Measurements from ENCODE around the gene NUBPL.
"Not testable (repeated sequence)": the region's sequence is repeated elsewhere in the genome, so short reads cannot be mapped to it uniquely, and the experiment has no call there.

NUBPL gene

DNA sequence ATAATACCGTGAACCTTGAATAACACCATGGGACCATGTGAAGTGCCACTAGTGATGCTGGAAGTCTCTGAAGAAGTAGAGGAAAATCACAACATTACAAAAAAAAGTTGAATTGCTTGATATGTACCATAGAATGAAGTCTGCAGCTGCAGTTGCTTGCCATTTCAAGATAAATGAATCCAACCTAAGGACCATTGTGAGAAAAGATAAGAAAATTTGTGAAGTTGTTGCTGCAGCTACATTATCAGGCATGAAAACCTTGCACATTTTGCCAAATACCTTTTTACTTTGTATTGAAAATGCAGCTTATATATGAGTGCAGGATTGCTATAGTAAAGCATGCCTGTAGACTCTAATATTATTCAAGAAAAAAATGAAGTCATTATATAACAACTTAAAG lies 126.5 kb downstream of the NUBPL start:
- FAIRE-seq (no peak), DNase-seq (ENCODE audit: insufficient read length, low spot score) (no peak)
- TF ChIP-seq POLR2AphosphoS5 (IDR thresholded peaks at IDR 0.05; ENCODE audit: low read depth, low read length) (no peak), TAF1 (IDR thresholded peaks at IDR 0.05; ENCODE audit: low read depth, low read length) (no peak), POLR2A (IDR thresholded peaks at IDR 0.05; ENCODE audit: low read depth, low read length) (no peak), POU2F2 (IDR thresholded peaks at IDR 0.05; ENCODE audit: low read depth, low read length) (no peak), PAX5 (IDR thresholded peaks at IDR 0.05; ENCODE audit: insufficient read depth, low read length, severe bottlenecking) (no peak), SPI1 (IDR thresholded peaks at IDR 0.05; ENCODE audit: low read depth, low read length) (no peak)

DNA sequence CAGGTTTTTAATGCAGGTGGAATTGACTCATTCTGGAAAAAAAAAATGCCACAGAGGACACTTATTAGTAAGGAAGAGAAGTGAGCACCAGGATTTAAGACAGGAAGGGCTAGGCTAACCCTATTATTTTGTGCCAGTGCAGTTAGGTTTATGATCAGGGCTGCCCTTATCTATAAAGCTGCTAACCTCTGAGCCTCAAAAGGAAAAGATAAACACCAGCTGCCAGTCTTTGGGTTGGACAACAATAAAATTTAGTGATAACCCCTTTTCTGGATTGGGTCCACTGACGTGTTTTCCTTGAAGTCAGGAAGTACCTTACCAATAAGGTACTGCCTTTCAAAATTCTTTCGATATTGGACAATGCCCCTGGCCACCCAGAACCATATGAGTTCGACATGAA lies 128.9 kb downstream of the NUBPL start:
- TF ChIP-seq POLR2A (IDR thresholded peaks at IDR 0.05; ENCODE audit: low read depth, low read length), result no peak
- no peak for TF ChIP-seq PAX5 (IDR thresholded peaks at IDR 0.05; ENCODE audit: insufficient read depth, low read length, severe bottlenecking)
- TF ChIP-seq TAF1 (IDR thresholded peaks at IDR 0.05; ENCODE audit: low read depth, low read length), result no peak
- no peak for TF ChIP-seq SPI1 (IDR thresholded peaks at IDR 0.05; ENCODE audit: low read depth, low read length)
- no peak for TF ChIP-seq POLR2AphosphoS5 (IDR thresholded peaks at IDR 0.05; ENCODE audit: low read depth, low read length)
- TF ChIP-seq POU2F2 (IDR thresholded peaks at IDR 0.05; ENCODE audit: low read depth, low read length), result no peak
- DNase-seq (ENCODE audit: insufficient read length, low spot score) (no peak), FAIRE-seq (no peak)

DNA sequence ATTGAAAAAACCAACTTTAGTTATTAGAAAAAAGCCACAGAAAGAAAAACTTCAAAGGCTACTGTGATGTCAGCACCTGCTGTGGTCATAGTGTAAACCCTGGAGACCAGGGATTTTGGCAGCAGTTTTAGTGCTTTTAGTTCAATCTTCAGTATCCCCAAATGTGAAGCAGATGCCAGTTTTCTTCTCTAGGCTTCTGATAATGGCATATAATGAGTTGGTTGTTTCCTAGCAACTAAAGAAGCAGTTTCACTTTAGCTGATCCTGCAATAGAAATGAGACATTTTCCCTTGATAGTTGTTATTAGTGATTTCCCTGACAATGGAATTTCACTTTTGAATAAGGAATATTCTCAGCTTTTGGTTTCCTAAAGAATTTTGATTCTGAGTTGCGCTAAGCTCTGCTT lies 131.2 kb downstream of the NUBPL start:
- TF ChIP-seq POU2F2 (IDR thresholded peaks at IDR 0.05; ENCODE audit: low read depth, low read length), result no peak
- no peak for TF ChIP-seq POLR2AphosphoS5 (IDR thresholded peaks at IDR 0.05; ENCODE audit: low read depth, low read length)
- no peak for TF ChIP-seq SPI1 (IDR thresholded peaks at IDR 0.05; ENCODE audit: low read depth, low read length)
- no peak for TF ChIP-seq PAX5 (IDR thresholded peaks at IDR 0.05; ENCODE audit: insufficient read depth, low read length, severe bottlenecking)
- TF ChIP-seq TAF1 (IDR thresholded peaks at IDR 0.05; ENCODE audit: low read depth, low read length), result no peak
- FAIRE-seq (no peak), DNase-seq (ENCODE audit: insufficient read length, low spot score) (no peak)

DNA sequence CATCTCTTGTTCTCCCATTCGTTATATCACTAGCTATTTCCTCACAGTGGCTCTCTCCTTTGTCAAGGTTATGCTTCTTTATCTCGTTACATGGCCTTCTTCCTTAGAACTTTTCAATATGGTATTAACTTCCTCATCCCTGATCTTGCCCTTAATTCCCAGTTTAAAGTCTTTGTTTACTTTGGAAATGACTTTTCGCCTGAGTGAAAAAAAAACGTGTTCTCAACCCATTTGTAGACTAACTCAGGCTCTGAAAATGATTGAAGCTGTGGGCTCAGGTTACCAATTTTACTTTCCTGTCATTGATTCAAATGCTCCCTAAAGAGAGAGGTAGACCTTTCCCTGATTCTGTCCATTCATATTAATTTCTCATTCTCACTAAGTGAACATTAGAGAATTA lies 135.2 kb downstream of the NUBPL start:
- FAIRE-seq (no peak), DNase-seq (ENCODE audit: insufficient read length, low spot score) (no peak)
- TF ChIP-seq PAX5 (IDR thresholded peaks at IDR 0.05; ENCODE audit: insufficient read depth, low read length, severe bottlenecking) (no peak), POLR2AphosphoS5 (IDR thresholded peaks at IDR 0.05; ENCODE audit: low read depth, low read length) (no peak), POLR2A (IDR thresholded peaks at IDR 0.05; ENCODE audit: low read depth, low read length) (no peak), POU2F2 (IDR thresholded peaks at IDR 0.05; ENCODE audit: low read depth, low read length) (no peak), TAF1 (IDR thresholded peaks at IDR 0.05; ENCODE audit: low read depth, low read length) (no peak), SPI1 (IDR thresholded peaks at IDR 0.05; ENCODE audit: low read depth, low read length) (no peak)

DNA sequence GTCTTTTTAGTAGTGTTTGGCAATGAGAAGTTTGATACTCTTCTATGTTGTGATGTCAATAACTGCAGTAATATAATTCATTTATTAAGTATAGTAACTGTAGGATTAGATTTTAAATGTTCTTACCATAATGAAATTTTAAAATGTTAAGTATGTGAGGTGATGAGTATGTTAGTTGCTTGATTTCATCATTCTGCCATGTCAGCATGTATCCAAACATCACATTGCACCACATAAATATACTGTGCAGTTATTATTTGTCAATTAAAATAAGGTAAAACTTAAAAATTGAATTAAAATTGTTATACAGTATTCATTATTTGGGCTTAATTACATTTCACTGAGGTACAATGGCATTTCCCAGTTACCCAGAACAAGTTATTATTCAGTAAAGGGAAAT lies 138.6 kb downstream of the NUBPL start:
- TF ChIP-seq POLR2AphosphoS5 (IDR thresholded peaks at IDR 0.05; ENCODE audit: low read depth, low read length), result no peak
- no peak for TF ChIP-seq SPI1 (IDR thresholded peaks at IDR 0.05; ENCODE audit: low read depth, low read length)
- TF ChIP-seq POU2F2 (IDR thresholded peaks at IDR 0.05; ENCODE audit: low read depth, low read length), result no peak
- no peak for TF ChIP-seq POLR2A (IDR thresholded peaks at IDR 0.05; ENCODE audit: low read depth, low read length)
- no peak for TF ChIP-seq TAF1 (IDR thresholded peaks at IDR 0.05; ENCODE audit: low read depth, low read length)
- no peak for TF ChIP-seq PAX5 (IDR thresholded peaks at IDR 0.05; ENCODE audit: insufficient read depth, low read length, severe bottlenecking)
- DNase-seq (ENCODE audit: insufficient read length, low spot score), result no peak

DNA sequence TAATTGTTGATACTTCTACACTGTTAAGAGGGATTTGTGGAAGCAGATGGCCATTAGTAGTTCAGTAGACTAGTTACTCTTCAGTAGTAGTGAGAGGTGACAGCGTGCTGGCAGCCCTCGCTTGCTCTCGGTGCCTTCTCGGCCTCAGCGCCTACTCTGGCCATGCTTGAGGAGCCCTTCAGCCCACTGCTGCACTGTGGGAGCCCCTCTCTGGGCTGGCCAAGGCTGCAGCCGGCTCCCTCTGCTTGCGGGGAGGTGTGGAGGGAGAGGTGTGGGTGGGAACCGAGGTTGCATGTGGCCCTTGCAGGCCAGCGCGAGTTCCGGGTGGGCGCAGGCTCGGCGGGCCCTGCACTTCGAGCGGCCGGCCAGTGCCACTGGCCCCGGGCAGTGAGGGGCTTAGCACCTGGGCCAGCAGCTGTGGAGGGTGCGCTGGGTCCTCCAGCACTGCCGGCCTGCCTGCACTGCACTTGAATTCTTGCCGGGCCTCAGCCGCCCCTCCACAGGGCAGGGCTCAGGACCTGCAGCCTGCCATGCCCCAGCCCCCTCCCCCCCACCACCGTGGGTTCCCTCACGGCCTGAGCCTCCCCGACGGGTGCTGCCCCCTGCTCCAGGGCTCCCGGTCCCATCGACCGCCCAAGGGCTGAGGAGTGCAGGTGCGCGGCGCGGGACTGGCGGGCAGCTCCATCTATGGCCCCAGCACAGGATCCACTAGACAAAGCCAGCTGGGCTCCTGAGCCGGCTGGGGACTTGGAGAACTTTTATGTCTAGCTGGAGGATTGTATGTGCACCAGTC lies 139.3 kb downstream of the NUBPL start:
- DNase-seq (ENCODE audit: insufficient read length, low spot score) (no peak), FAIRE-seq (no peak)
- TF ChIP-seq POLR2AphosphoS5 (IDR thresholded peaks at IDR 0.05; ENCODE audit: low read depth, low read length) (no peak), TAF1 (IDR thresholded peaks at IDR 0.05; ENCODE audit: low read depth, low read length) (no peak), SPI1 (IDR thresholded peaks at IDR 0.05; ENCODE audit: low read depth, low read length) (no peak), POLR2A (IDR thresholded peaks at IDR 0.05; ENCODE audit: low read depth, low read length) (no peak), POU2F2 (IDR thresholded peaks at IDR 0.05; ENCODE audit: low read depth, low read length) (no peak), PAX5 (IDR thresholded peaks at IDR 0.05; ENCODE audit: insufficient read depth, low read length, severe bottlenecking) (no peak)

More for the DNA sequence above, 138.6 kb downstream of the NUBPL start:
- no peak for FAIRE-seq

DNA sequence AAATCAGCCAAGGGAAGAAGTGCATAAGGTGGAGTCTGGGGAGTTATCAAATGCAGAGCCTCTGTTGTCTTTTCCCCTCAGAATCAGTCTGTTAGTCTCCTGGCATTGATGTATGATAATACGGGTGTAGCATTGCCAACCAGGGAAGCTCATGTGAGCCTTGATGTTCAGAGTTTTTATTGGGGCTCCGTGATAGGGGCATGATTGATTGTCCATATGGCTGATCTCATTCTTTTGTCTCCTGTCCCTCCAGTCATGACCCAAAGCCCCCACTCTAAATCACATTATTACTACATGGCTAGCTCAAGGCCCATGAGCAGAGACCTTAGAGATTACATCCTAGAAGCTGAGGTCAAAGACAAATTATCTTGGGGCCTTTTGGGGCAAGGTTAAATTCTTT lies 140.9 kb downstream of the NUBPL start:
- no peak for FAIRE-seq
- DNase-seq (ENCODE audit: insufficient read length, low spot score), result no peak
- TF ChIP-seq SPI1 (IDR thresholded peaks at IDR 0.05; ENCODE audit: low read depth, low read length), result no peak
- no peak for TF ChIP-seq POLR2A (IDR thresholded peaks at IDR 0.05; ENCODE audit: low read depth, low read length)
- TF ChIP-seq TAF1 (IDR thresholded peaks at IDR 0.05; ENCODE audit: low read depth, low read length), result no peak

DNA sequence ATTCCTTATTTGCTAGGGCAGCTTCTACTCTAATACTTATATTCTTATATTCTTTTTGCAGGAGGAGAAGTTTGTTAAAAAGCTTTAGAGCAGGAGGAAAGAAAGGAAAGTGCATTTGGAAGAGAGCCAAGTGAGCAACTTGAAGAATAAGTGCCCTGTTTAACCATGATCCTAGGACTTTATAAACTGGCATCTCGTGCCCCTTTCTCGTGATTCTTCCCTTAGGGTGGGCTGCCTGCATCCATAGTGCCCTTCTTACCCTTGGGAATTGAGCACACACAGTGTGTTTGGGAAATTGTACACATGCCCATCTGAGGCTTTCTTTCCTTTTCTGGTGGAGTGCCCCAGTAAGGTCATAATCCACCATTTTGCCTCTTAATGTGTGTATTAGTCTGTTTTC lies 141.9 kb downstream of the NUBPL start:
- TF ChIP-seq POU2F2 (IDR thresholded peaks at IDR 0.05; ENCODE audit: low read depth, low read length), result no peak
- TF ChIP-seq SPI1 (IDR thresholded peaks at IDR 0.05; ENCODE audit: low read depth, low read length), result no peak
- no peak for TF ChIP-seq PAX5 (IDR thresholded peaks at IDR 0.05; ENCODE audit: insufficient read depth, low read length, severe bottlenecking)
- FAIRE-seq (no peak), DNase-seq (ENCODE audit: insufficient read length, low spot score) (no peak)

DNA sequence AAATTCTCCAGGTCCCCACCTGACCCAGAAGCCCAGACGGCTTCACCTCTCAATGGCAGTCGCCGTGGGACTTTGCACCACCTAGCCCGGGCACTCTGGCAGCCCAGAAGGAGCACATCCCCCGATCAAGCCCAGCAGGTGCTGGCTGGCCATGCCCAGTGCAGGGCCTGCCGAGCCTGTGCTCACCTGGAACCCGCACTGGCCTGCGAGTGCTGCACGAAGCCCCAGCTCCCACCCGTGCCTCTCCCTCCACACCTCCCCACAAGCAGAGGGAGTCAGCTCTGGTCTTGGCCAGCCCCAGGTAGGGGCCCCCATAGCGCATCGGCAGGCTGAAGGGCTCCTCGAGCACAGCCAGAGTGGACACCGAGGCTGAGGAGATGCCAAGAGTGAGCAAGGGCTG lies 144.5 kb downstream of the NUBPL start:
- FAIRE-seq (no peak), DNase-seq (ENCODE audit: insufficient read length, low spot score) (no peak)
- TF ChIP-seq POU2F2 (IDR thresholded peaks at IDR 0.05; ENCODE audit: low read depth, low read length) (no peak), SPI1 (IDR thresholded peaks at IDR 0.05; ENCODE audit: low read depth, low read length) (no peak), TAF1 (IDR thresholded peaks at IDR 0.05; ENCODE audit: low read depth, low read length) (no peak), POLR2AphosphoS5 (IDR thresholded peaks at IDR 0.05; ENCODE audit: low read depth, low read length) (no peak), POLR2A (IDR thresholded peaks at IDR 0.05; ENCODE audit: low read depth, low read length) (no peak), PAX5 (IDR thresholded peaks at IDR 0.05; ENCODE audit: insufficient read depth, low read length, severe bottlenecking) (no peak)

DNA sequence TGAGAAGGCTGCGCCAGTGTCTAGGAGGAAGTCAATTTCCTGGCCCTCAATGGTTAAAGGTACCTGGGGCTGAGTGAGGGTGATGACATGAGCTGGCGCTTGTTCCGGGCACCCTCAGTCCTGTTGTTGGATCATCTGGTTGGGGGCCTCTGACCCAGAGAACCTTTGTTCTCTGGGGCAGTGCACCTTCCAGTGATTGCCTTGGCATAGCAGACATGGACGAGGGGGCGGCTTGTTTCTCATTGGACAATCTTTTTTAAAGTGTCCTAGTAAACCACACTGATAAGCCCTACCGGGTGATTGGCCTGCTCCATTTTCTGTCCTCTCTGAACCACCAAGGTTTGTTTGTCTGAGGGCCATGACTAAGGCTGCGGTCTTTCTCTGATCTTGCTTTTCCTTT lies 147.5 kb downstream of the NUBPL start:
- not testable (repeated sequence) for FAIRE-seq; DNase-seq (ENCODE audit: insufficient read length, low spot score)
